Stomach (tissue), 4 donors: ENCODE measurements around the gene MCRIP1.

ENCODE experiments used
- CTCF ChIP-seq, 7 experiments: fragments of 450-650 bp in 4 of 7; fragments of 200-600 bp in 3 of 7; sonication (generic) in 3 of 7; IDR thresholded peaks; one replicate each; pipeline ENCODE4 v1.5.1; 2016 to 2019; ENCODE audit warnings: antibody characterized with exemption in 7 of 7, control low read depth in 2 of 7, mild to moderate bottlenecking in 1 of 7
- POLR2A ChIP-seq, 4 donors: fragments of 450-650 bp; IDR thresholded peaks; one replicate each; pipeline ENCODE4 v1.6.1; 2016; ENCODE audit warnings: antibody characterized with exemption in 4 of 4, control low read depth in 2 of 4, mild to moderate bottlenecking in 1 of 4, moderate library complexity in 1 of 4
- POLR2AphosphoS5 ChIP-seq, 3 donors: sonication (generic); formaldehyde crosslinking; IDR thresholded peaks; one replicate each; pipeline ENCODE4 v1.6.1; 2016; ENCODE audit warnings: antibody characterized with exemption in 3 of 3

DNA sequence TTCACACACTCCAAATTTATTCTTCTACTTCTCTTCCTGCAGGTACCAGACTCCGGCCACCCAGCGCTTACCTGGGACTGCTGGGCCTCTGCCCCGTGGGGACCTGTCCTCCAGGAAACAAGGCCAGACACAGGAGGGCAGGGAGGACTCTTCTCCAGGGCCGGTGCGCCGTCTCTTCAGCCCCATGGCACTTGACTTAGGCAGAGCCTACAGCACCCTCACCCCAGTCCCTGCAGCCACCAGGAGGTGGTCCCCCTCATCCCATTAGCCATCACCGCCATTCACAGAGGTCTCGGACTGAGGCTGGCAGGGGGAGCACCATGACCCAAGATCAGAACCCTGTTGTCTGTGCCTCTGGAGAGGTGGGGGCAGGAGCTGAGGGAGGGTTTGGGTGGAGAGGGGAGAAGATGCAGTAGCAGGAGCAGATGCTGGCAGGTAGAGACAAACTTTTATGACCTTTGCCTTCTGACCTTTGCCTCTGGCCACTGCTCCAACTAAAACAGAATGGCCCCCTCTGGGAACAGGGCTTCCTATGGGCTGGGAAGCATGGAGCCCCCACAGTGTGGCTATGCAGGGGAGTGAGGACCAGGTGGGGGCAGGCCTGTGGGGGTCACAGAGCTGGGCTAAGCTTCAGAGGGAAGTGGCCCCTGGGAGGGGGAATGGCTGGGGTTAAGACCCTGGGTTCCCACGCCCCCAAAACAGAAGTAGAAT, 30.9 kb downstream of the MCRIP1 start:
- TF ChIP-seq POLR2AphosphoS5 (IDR thresholded peaks at IDR 0.05) (no peak), CTCF (IDR thresholded peaks at IDR 0.05) (no peak), POLR2A (IDR thresholded peaks at IDR 0.05) (no peak)
